HG03354 (cell line): Measurements from ENCODE around the gene THAP4.
A peak's percentile ranks its signal among the peaks of the same experiment; 100 is the strongest.

Experiments
- ATAC-seq: cut with Tn5 transposase; IDR thresholded peaks from one replicate; pipeline ENCODE4 v1.9.1; 2021; ENCODE audit warnings: mild to moderate bottlenecking; ENCODE audit not compliant: unreplicated experiment, poor library complexity, severe bottlenecking

THAP4 gene

GRCh38 chr2:241615522-241616052, 21.4 kb downstream of the THAP4 start:
- no peak for ATAC-seq

- no peak for ATAC-seq
Observed at GRCh38 chr2:241615041-241615440, 21.9 kb downstream of the THAP4 start.

- no peak for ATAC-seq
Observed at GRCh38 chr2:241613017-241613780, 23.8 kb downstream of the THAP4 start.

- ATAC-seq: no peak
Observed at GRCh38 chr2:241612156-241613016, 24.6 kb downstream of the THAP4 start.

- no peak for ATAC-seq
Observed at GRCh38 chr2:241611062-241611461, 25.9 kb downstream of the THAP4 start.

- ATAC-seq: peak; percentile 94
Observed at GRCh38 chr2:241609859-241610793, 26.8 kb downstream of the THAP4 start.

- no peak for ATAC-seq
Observed at GRCh38 chr2:241608881-241609280, 28.1 kb downstream of the THAP4 start.

- no peak for ATAC-seq
Observed at GRCh38 chr2:241607162-241607885, 29.6 kb downstream of the THAP4 start.

GRCh38 chr2:241606186-241606585, 30.8 kb downstream of the THAP4 start:
- ATAC-seq: no peak

GRCh38 chr2:241603686-241604085, 33.3 kb downstream of the THAP4 start:
- no peak for ATAC-seq

GRCh38 chr2:241602720-241603119, 34.2 kb downstream of the THAP4 start:
- no peak for ATAC-seq

GRCh38 chr2:241601841-241602240, 35.1 kb downstream of the THAP4 start:
- ATAC-seq: no peak

- ATAC-seq: no peak
Observed at GRCh38 chr2:241599615-241600014, 37.3 kb downstream of the THAP4 start.

GRCh38 chr2:241598487-241598886, 38.5 kb downstream of the THAP4 start:
- ATAC-seq: no peak

GRCh38 chr2:241598061-241598460, 38.9 kb downstream of the THAP4 start:
- ATAC-seq: no peak

- no peak for ATAC-seq
Observed at GRCh38 chr2:241597561-241597960, 39.4 kb downstream of the THAP4 start.

- no peak for ATAC-seq
Observed at GRCh38 chr2:241595600-241596140, 41.3 kb downstream of the THAP4 start.

- no peak for ATAC-seq
Observed at GRCh38 chr2:241593271-241593670, 43.7 kb downstream of the THAP4 start.
